Suprapubic skin (tissue), 4 donors: ENCODE measurements around the gene LRRIQ3.

Experiments
- CTCF ChIP-seq, 2 donors: fragments of 200-600 bp in 1 of 2; fragments of 450-650 bp in 1 of 2; sonication (generic) in 1 of 2; IDR thresholded peaks; one replicate each; pipeline ENCODE4 v1.5.1; 2016 to 2019; ENCODE audit warnings: antibody characterized with exemption in 2 of 2, mild to moderate bottlenecking in 1 of 2, moderate library complexity in 1 of 2
- EP300 ChIP-seq: sonication (generic); formaldehyde crosslinking; IDR thresholded peaks from one replicate; pipeline ENCODE4 v1.6.1; 2017; ENCODE audit warnings: antibody characterized with exemption
- POLR2A ChIP-seq, 2 donors: fragments of 450-650 bp; IDR thresholded peaks; one replicate each; pipeline ENCODE4 v1.6.1; 2017; ENCODE audit warnings: antibody characterized with exemption in 2 of 2, mild to moderate bottlenecking in 2 of 2, moderate library complexity in 2 of 2
- POLR2AphosphoS5 ChIP-seq, 3 donors: sonication (generic); formaldehyde crosslinking; IDR thresholded peaks; one replicate each; pipeline ENCODE4 v1.6.1; 2017; ENCODE audit warnings: antibody characterized with exemption in 3 of 3

- no peak for TF ChIP-seq CTCF (IDR thresholded peaks at IDR 0.05)
- TF ChIP-seq POLR2AphosphoS5 (IDR thresholded peaks at IDR 0.05), result no peak
- TF ChIP-seq POLR2A (IDR thresholded peaks at IDR 0.05), result no peak
- no peak for TF ChIP-seq EP300
These were observed 39.8 kb upstream of the LRRIQ3 start for GRCh38 chr1:74237787-74238186.
